Measurements from ENCODE around the gene GOT2. TPM values are rescaled to one million over a fixed set of nuclear protein-coding genes. Genes with fewer than 3 reads are reported as not detected.
"Not testable (repeated sequence)": the region's sequence is repeated elsewhere in the genome, so short reads cannot be mapped to it uniquely, and the experiment has no call there.

The GOT2 gene
- total RNA-seq, 4 donors from 2014 or later, result 37.3 to 134 (median 103) TPM

DNA sequence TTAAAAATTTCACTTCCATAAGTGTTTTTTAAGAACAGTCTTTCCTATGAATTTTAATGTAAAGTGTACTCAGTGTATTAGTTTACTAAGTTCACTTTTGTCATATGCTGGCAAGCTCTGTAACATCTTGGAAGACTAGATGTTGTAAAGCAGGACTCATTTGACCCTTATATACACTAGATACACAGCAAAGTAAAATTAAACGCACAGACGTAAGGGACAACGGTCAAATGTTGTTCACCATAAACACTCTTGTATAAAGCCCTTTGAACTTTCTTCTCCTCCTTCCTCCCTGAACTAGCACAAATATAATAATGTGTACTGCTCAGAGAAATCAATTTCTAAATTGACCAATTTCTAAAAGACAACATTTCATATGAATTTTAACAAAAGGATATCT lies 7.0 kb upstream of the GOT2 start:
- no peaks in the 10 kb centered on the region for H3K27me3 ChIP-seq
- H3K4me3 ChIP-seq, result no peak overlapping the region
- H3K36me3 ChIP-seq, result no peaks in the 10 kb centered on the region
- WGBS, 2 donors (ENCODE audit: low coverage in 1 of 2), result 62 to 79% methylated on average over 3 of the region's 3 CpGs
- no peaks in the 10 kb centered on the region for H3K4me1 ChIP-seq
- no peak for ATAC-seq
- no peak overlapping the region for H3K27ac ChIP-seq
- TF ChIP-seq POLR2A (IDR thresholded peaks at IDR 0.05) (no peak), CTCF (IDR thresholded peaks at IDR 0.05) (no peak), POLR2AphosphoS5 (IDR thresholded peaks at IDR 0.05) (no peak)
- no peaks in the 10 kb centered on the region for H3K9me3 ChIP-seq

DNA sequence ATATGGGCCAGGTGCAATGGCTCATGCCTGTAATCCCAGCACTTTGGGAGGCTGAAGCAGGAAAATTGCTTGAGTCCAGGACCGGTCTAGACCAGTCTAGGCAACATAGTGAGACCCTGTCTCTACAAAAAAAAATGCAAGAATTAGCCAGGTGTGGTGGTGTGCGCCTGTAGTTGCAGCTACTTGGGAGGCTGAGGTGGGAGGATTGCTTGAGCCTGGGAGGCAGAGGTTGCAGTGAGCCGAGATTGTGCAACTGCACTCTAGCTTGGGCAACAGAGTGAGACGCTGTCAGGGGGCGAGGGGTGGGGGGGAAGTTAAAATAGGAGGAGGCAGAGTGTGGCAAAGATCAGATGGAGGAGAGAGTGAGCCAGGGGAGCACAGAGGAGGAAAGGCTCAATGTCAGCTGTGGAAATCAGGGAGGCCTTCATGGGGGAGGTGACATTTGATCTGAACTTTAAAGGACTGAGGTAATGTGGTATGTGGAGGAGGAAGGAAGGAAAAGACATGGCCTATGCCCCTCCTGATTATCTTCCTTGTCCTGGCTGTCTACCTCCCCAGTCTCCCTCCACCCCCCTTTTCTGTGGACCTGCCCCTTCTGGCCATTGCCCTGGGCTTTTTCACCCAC lies 4.7 kb upstream of the GOT2 start:
- 74 to 89% methylated on average over 3 to 4 of the region's 5 CpGs for WGBS, 2 donors (ENCODE audit: low coverage in 1 of 2)
- TF ChIP-seq POLR2AphosphoS5 (IDR thresholded peaks at IDR 0.05) (no peak), EP300 (IDR thresholded peaks at IDR 0.05) (no peak), POLR2A (IDR thresholded peaks at IDR 0.05) (no peak), CTCF (IDR thresholded peaks at IDR 0.05) (no peak)

DNA sequence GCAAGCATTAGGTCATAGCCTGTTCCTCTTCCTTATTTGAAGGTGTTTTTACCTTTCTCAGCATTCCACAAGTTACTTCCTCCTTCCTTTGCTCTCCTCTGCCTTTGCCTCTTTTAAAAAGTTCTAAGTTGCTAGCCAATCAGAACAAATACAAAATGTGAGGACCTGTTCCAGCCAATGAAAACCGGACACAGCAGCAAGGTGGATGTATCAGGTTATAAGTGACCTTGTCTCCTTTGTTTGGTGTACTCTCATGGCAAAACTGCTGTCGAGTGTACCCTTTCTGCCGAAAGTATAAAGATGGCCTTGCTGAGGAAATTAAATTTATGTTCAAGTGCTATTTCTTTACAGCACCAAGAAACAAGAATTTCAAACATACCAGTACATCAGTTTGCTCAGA lies 2.2 kb upstream of the GOT2 start:
- H3K9me3 ChIP-seq, H3K4me3 ChIP-seq, H3K36me3 ChIP-seq, ATAC-seq, H3K27ac ChIP-seq, H3K27me3 ChIP-seq: not testable (repeated sequence)
- peaks cover 2 to 35% (median 5%) of the 10 kb centered on the region in 3 donors for H3K4me1 ChIP-seq
- 76% methylated on average over 3 of the region's 3 CpGs; no CpG with 5 or more reads in 1 of the 2 donors for WGBS, 2 donors (ENCODE audit: low coverage in 1 of 2)

More for the DNA sequence above, 4.7 kb upstream of the GOT2 start:
- Histone ChIP-seq H3K36me3 (no peaks in the 10 kb centered on the region), H3K4me3 (no peak overlapping the region), H3K4me1 (peaks cover 0 to 11% (median 0%) of the 10 kb centered on the region in 3 donors), H3K9me3 (no peaks in the 10 kb centered on the region), H3K27me3 (no peaks in the 10 kb centered on the region), H3K27ac (no peak overlapping the region)
- ATAC-seq, result no peak

GRCh38 chr16:58734459-58734787 lies 307 bp upstream of the GOT2 start:
- H3K27me3 ChIP-seq, result no peaks in the 10 kb centered on the region
- H3K4me3 ChIP-seq, result peak overlapping the region; percentile 50 to 88
- peak overlapping the region in 3 of 4 donors; percentile 85 to 89 (median 86) for H3K27ac ChIP-seq
- H3K9me3 ChIP-seq, result no peaks in the 10 kb centered on the region
- H3K36me3 ChIP-seq, result no peaks in the 10 kb centered on the region
- WGBS, 2 donors (ENCODE audit: low coverage in 1 of 2), result 9 to 22% methylated on average over 3 to 5 of the region's 8 CpGs
- H3K4me1 ChIP-seq, result peaks cover 2 to 53% (median 5%) of the 10 kb centered on the region in 3 donors
- TF ChIP-seq POLR2AphosphoS5 (IDR thresholded peaks at IDR 0.05), result no peak
- no peak for TF ChIP-seq EP300 (IDR thresholded peaks at IDR 0.05)
- no peak for ATAC-seq

DNA sequence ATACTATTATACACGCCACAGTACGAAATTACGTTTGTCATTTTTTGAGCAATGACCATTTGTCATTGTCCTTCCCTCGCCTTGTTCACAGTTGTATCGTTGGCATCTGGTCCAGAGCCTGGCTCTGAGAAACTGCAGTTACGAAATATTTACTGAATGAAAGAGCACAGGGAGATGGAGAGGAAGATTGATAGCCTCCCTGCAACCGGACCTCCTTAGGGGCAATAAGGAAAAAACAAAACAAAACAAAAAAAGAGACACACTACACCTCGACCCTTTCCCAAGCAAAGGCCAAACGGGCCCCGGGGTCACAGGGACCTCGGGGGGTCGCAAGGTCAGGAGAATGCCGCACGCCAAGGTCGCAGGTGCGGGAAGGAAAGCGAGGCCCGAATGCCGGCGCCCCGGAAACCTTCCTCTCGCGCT lies 857 bp downstream of the GOT2 start:
- 0 to 4% methylated on average over 1 to 10 of the region's 23 CpGs for WGBS, 2 donors (ENCODE audit: low coverage in 1 of 2)
- Histone ChIP-seq H3K27ac (peak overlapping the region; percentile 31 to 89 (median 86)), H3K9me3 (no peaks in the 10 kb centered on the region), H3K4me1 (peaks cover 2 to 65% (median 5%) of the 10 kb centered on the region in 3 donors), H3K36me3 (no peaks in the 10 kb centered on the region), H3K4me3 (peak overlapping the region; percentile 50 to 88), H3K27me3 (no peaks in the 10 kb centered on the region)
- peak; percentile 52 for ATAC-seq
- TF ChIP-seq EP300 (IDR thresholded peaks at IDR 0.05) (no peak), POLR2AphosphoS5 (IDR thresholded peaks at IDR 0.05) (peak; percentile 61)

- peak overlapping the region; percentile 31 to 89 (median 86) for H3K27ac ChIP-seq
- WGBS, 2 donors (ENCODE audit: low coverage in 1 of 2), result 20 to 41% methylated on average over 7 to 9 of the region's 9 CpGs
- no peaks in the 10 kb centered on the region for H3K27me3 ChIP-seq
- H3K4me1 ChIP-seq, result peaks cover 2 to 70% (median 5%) of the 10 kb centered on the region in 3 donors
- TF ChIP-seq POLR2AphosphoS5 (IDR thresholded peaks at IDR 0.05) (no peak), POLR2A (IDR thresholded peaks at IDR 0.05) (no peak), CTCF (IDR thresholded peaks at IDR 0.05) (no peak), EP300 (IDR thresholded peaks at IDR 0.05) (no peak)
- H3K9me3 ChIP-seq, result no peaks in the 10 kb centered on the region
- no peaks in the 10 kb centered on the region for H3K36me3 ChIP-seq
- no peak for ATAC-seq
- H3K4me3 ChIP-seq, result peak overlapping the region; percentile 50 to 88
Observed at GRCh38 chr16:58732545-58733247, 1.4 kb downstream of the GOT2 start.

Measured in gastroesophageal sphincter (tissue), 4 donors.